Measurements from ENCODE around the gene WWOX.

The WWOX gene

GRCh38 chr16:79096246-79096645 is 996.8 kb downstream of the WWOX start:
- no peak for DNase-seq

- DNase-seq, result no peak
These were observed 997.7 kb downstream of the WWOX start for GRCh38 chr16:79097166-79097565.

- DNase-seq, result no peak
These were observed 998.3 kb downstream of the WWOX start for GRCh38 chr16:79097771-79098170.

GRCh38 chr16:79098907-79099306 is 999.5 kb downstream of the WWOX start:
- no peak for DNase-seq

- DNase-seq, result no peak
These were observed 1000.3 kb downstream of the WWOX start for GRCh38 chr16:79099716-79100115.

GRCh38 chr16:79100447-79100846 is 1001.0 kb downstream of the WWOX start:
- DNase-seq, result no peak

- no peak for DNase-seq
These were observed 1002.0 kb downstream of the WWOX start for GRCh38 chr16:79101491-79101890.

- no peak for DNase-seq
These were observed 1005.1 kb downstream of the WWOX start for GRCh38 chr16:79104567-79104966.

GRCh38 chr16:79107301-79107700 is 1007.8 kb downstream of the WWOX start:
- no peak for DNase-seq

- DNase-seq, result no peak
These were observed 1010.3 kb downstream of the WWOX start for GRCh38 chr16:79109771-79110170.

GRCh38 chr16:79110242-79110641 is 1010.8 kb downstream of the WWOX start:
- no peak for DNase-seq

- DNase-seq, result no peak
These were observed 1011.5 kb downstream of the WWOX start for GRCh38 chr16:79110953-79111352.

GRCh38 chr16:79112462-79112861 is 1013.0 kb downstream of the WWOX start:
- DNase-seq, result no peak

GRCh38 chr16:79113826-79114225 is 1014.4 kb downstream of the WWOX start:
- no peak for DNase-seq

- DNase-seq, result no peak
These were observed 1015.3 kb downstream of the WWOX start for GRCh38 chr16:79114759-79115158.

GRCh38 chr16:79121906-79122305 is 1022.5 kb downstream of the WWOX start:
- no peak for DNase-seq

- no peak for DNase-seq
These were observed 1022.9 kb downstream of the WWOX start for GRCh38 chr16:79122343-79122742.

GRCh38 chr16:79124016-79124756 is 1024.7 kb downstream of the WWOX start:
- no peak for DNase-seq

- no peak for DNase-seq
These were observed 1028.3 kb downstream of the WWOX start for GRCh38 chr16:79127766-79128165.

GRCh38 chr16:79128706-79129105 is 1029.3 kb downstream of the WWOX start:
- no peak for DNase-seq

- no peak for DNase-seq
These were observed 1031.2 kb downstream of the WWOX start for GRCh38 chr16:79130616-79131015.

GRCh38 chr16:79131321-79132075 is 1032.0 kb downstream of the WWOX start:
- DNase-seq, result no peak

- no peak for DNase-seq
These were observed 1033.2 kb downstream of the WWOX start for GRCh38 chr16:79132701-79133100.

GRCh38 chr16:79134300-79134699 is 1034.8 kb downstream of the WWOX start:
- DNase-seq, result no peak

GRCh38 chr16:79136955-79137354 is 1037.5 kb downstream of the WWOX start:
- DNase-seq, result no peak

Measured in CD4-positive, alpha-beta T cell treated with Interferon gamma for 1 hour (primary cell).